NCI-H345 treated with DMSO at 0.1 percent for 48 hours (cell line): Measurements from ENCODE around the gene RPS2.
A peak's percentile ranks its signal among the peaks of the same experiment; 100 is the strongest.

ENCODE experiments used
- DNase-seq: peaks from one replicate; lab custom pipeline; 2025; ENCODE audit not compliant: unreplicated experiment; lab: John Stamatoyannopoulos, UW

Gene RPS2

DNA sequence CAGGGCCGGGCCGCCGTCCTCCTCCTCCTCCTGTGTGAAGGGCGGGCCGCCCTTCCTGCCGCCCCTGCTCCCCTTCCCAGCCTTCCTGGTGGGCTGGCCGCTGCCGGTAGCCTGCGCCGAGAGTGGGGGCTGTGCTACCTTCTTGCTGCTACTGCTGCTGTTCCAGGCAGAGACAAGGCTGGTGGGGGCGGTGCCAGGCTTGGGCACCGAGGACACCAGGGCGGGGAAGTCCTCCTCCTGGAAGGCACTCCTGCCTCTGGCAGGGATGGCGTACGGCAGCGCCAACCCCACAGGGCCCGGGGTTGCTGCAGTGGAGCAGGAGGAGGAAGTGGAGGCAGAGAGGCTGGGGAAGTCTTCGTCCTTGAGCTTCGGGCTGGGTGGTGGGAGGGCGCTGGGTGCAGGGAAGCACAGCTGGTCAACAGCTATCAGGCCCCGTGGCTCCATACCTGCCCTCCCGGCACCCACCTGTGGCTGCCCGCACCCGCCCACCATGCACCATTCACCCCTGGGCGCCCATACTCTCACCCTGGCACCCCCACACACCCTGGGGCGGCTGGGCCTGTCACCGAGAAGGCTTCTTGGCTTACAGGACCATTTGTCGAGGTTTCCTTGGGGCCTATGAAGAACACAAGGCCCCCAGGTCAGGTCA lies 35.4 kb upstream of the RPS2 start:
- no peak for DNase-seq

DNA sequence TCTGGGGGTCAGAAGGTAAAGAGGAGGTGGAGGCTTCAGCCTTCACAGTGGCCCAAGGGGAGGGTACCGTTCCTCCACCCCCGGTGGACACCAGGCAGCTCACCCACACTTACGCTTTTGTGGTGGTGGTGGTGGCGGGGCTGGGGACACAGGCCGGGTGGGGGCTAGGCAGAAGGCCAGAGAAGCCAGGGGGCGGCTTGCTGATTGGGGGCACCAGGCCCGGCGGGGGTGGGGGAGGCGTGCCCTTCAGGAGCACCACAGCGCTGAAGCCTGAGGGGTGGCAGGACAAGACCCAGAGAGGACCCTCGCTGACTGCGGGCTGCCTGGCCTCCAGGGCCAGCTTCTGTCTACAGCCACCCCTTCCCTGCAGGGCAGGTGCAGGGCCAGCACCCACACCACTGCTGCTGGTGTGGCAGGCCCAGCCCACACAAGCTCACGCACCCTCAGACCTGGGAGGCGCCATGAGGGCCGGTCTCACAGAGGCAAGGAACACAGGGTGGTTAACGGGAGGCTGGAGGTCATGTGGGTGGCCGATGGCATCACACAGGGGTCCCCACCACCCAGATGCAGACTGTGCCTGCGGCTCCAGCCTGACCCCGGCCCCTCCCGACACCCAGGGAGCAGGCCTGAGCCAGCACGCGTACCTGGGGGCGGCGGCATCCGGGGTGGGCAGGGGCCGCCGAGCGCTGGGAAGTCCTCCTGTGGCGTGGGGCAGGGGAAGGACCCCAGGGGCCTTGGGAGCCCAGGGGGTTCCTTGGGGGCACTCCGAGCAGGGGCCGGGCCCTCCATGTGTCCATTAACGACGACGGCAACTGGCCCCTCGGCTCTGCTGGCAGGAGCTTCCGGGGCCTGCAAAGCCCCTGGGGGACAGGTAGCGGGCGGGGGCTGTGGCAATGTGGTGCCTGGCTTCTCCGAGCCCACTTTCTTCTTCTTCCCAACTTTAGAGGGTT lies 34.5 kb upstream of the RPS2 start:
- no peak for DNase-seq

DNA sequence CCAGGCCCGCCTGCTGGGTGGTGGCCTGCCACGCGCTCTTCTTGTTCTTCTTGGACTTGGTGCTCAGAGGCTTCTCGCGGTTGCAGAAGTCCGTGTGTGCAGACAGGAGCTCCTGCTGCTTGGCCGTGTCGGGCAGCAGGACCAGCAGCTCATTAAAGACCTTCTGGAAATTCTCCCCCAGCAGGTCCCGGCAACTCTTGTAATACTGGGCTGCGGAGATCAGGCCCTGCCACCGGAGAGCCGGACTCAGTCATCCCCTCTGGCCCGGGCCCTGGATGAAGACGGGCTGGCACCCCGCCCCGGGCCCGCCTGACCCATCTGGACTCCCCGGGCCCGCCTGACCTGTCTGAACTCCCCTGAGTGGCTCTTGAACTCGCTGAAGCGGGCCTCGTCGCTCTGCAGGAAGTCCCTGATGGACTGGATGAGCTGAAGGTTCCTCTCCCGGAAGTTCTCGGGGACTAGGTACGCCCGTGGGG lies 33.8 kb upstream of the RPS2 start:
- DNase-seq: no peak

DNA sequence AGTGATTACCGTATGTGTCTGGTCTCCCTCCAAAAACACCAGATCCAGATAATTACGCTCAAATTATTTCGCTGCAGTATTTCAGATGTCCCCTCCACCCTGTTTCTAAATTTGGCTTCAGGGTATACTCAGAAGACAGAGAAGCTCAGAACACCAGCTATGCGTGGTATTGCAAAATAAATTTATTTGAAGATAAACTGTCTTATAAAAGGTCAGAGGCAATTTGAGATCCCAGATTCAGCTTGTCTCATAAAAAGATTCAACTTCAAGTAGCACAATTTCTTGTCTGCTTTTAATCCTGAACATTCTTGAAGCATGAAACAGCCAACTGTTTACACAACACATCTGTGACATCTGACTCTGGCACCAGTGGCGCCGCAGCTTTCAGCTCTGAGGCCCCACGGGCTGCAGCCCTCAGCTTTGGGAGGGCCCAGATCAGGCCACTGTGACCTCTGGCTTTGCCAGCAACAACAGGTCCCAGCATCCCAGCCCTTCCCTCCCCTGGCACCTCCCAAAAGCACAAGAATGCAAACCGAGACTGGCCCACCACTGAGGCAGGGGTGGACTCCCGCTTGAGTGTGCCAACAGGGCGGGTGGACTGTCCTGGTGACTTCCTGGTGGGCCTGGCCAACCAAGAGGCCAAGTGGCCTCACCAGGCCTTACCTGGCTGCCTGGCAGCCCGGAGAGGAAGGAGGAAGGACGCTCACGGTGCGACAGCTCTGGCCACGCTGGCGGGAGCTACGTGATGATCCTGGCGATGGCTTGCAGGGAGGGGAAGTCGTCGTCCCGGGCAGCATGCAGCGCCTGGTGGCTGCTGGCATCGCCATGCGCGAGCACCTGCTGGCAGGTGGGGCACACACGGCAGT lies 33.1 kb upstream of the RPS2 start:
- DNase-seq: no peak

DNA sequence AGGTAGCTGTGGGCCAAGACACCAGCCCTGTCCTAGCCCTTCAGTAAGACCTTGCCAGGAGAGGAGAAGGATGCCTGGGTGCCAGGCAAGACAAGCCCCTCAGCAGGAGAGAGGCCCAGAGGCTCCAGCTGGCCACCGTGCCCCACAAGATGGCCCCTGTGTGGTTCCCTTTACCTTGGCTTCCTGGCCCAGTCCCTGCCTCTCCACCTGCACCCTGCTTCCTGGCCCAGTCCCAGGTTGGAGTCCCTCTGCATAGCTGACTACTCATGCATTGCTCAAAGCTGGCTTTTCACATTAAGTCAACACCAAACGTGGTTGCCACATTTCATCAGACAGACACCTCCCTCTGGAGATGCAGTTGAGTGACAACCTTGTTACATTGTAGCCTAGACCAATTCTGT lies 29.1 kb upstream of the RPS2 start:
- no peak for DNase-seq

DNA sequence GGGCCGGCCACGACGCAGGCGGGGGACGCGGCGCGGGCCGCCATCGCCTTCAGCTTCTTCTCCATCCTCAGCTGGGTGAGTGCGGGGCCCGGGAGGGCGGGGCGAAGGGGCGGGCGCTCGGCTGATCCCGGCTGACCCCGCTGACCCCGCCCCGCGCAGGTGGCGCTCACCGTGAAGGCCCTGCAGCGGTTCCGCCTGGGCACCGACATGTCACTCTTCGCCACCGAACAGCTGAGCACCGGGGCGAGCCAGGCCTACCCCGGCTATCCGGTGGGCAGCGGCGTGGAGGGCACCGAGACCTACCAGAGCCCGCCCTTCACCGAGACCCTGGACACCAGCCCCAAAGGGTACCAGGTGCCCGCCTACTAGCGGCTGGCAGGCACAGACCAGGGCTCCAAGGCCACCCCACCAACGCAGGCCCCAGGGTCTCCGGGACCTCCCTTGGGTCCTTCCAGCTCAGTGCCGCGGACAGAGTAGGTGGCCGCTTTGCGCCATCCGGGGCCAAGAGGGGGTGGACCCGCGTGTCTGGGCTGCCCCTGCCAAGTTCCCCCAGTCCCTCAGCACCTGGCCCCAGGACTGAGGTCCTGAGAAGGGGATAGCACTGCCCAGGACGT lies 28.2 kb upstream of the RPS2 start:
- DNase-seq: no peak

DNA sequence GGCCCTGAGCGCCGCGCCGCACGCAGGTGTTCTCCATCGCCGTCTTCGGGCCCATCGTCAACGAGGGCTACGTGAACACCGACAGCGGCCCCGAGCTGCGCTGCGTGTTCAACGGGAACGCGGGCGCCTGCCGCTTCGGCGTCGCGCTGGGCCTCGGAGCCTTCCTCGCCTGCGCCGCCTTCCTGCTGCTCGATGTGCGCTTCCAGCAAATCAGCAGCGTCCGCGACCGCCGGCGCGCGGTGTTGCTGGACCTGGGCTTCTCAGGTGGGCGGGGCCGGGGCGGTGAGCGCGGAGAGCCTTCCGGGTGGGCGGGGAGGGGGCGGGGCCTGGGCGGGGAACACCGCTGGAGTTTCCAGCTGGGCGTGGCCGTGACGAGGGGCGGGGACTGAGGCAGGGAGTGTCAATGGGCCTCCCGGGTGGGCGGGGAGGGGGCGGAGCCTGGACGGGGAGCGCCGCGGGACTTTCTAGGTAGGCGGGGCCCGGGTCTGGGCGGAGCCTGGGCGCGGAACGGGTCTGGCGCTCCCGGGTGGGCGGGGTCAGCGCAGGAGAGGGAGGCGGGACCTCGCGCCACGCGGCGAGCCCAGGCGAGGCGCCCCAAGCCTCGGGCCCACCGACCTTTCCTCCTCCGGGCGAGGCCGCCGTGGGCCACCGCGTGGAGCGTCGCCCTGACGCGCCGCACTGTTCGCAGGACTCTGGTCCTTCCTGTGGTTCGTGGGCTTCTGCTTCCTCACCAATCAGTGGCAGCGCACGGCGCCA lies 27.5 kb upstream of the RPS2 start:
- no peak for DNase-seq

DNA sequence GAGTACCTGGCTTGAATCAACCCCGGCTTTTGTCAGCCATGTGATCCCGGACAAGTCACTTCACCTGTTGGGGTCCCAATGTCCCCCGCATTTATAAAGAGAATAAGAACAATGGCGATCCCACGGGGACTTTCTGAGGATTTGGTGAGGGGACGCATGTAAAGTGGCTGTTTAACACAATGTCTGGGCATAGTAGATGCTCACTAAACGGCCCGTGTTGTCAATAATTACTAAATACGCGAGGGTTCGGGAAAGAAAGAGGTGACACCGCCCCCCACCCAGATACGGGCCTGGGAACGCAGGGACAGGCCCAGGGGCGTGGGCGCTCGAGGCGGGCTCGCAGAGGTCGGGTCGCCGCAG lies 26.9 kb upstream of the RPS2 start:
- DNase-seq: no peak

DNA sequence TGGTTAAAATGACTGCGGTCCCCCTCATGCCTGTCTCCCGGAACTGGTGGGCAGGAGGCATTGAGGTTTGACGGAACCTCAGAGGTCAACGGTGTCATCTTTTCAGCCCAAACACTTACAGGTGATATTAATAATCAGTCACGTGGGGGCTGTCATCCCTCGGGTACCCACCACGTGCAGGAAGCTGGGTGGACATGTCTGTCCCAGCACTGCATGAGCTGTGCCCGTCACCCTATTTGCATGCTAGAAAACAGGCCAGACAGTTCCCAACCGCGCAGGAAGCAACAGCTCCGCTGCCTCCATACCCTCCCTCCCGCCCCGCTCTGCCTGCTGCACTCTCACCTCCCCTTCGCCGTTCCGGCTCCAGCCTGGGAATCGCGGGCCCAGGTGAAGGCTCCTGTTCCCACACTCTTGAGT lies 26.5 kb upstream of the RPS2 start:
- DNase-seq: no peak

DNA sequence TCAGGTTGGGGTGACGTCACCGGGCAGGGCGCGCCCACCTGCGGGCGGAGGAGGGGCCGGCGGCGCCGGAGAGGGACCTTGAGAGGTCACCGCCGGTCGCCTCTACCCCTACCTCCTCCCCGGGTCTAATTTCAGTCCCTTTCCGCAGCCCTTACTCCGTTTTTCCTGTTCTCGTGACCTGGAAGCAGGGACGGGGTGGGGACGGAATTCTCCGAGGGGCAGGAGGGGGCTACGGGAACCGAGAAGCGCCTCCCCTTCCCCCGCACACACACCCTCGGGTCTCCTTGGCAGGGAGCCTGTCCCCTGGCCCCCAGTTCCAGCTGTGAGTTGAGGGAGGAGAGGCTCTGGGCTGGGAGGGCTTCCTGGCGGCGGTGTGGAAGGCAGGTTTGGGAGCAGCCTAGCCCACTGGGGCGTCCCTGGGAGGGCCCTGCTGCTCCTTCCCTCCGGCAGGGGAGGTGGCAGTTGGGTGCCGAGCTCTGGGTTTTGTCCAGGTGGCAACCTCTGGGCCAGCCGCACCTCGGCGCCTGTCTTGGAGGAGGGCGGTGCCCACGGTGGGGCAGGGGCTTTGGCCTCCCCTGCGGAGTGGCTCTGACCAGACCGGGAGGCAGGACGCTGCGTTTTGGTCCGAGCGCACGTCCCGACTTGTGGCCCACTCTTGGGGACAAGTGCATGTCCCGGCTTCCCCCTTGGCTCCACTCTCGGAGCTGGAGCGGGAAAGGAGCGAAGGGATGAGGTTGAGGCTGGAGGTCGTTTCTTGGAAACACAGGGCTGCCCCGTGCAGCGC lies 25.9 kb upstream of the RPS2 start:
- peak; percentile 21 for DNase-seq

DNA sequence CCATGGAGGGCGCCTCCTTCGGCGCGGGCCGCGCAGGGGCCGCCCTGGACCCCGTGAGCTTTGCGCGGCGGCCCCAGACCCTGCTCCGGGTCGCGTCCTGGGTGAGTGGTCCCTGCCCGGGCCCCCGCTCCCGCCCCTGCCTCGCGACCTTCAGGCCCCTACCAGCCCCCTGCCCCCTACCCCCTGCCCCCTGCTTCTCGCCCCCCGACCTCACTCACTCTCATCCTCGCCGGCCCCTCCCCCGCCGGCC lies 25.4 kb upstream of the RPS2 start:
- no peak for DNase-seq

DNA sequence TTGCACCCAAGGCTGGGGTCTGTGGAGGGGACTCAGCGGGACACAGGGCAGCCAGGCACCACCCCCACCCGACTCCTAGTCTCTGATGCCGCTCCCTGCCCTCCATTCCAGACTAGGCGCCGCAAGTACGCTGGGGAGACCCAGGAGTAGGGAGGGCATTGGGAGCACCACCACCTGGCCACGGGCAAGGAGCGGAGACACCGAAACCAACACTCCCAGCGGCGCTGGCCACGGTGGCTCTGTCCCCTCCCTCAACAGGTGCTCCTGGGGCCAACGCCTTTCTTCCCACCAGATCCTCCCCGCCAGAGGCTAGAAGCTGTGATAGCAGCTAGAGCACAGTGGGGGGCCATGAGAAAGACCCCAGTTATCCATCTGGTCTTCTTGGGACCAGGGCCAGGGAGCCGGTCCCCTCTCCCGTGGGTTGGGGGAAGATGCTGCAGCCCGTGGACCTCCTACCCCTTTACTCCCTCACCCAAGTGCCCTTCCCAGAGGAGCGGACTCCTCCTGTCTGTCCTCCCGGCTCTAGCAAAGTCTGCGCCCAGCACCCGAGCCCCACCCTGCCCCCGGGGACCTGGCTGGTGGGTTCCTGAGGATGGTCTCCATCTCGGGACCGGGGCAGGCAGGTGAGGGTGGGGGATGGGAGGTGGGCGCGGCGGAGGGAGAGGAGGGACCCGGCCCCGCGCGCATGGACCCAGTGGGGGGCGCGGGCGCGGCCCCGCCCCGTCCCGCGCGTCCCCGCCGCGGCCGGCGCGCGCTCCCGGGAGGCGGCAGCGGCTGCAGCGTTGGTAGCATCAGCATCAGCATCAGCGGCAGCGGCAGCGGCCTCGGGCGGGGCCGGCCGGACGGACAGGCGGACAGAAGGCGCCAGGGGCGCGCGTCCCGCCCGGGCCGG lies 24.8 kb upstream of the RPS2 start, which contains the start of gene SYNGR3:
Gene SYNGR3 (plus strand): TSS at position 762 of the 892 bp plus-strand sequence. CDS start 133 bp downstream, outside the sequence.
- peak; percentile 34 for DNase-seq

DNA sequence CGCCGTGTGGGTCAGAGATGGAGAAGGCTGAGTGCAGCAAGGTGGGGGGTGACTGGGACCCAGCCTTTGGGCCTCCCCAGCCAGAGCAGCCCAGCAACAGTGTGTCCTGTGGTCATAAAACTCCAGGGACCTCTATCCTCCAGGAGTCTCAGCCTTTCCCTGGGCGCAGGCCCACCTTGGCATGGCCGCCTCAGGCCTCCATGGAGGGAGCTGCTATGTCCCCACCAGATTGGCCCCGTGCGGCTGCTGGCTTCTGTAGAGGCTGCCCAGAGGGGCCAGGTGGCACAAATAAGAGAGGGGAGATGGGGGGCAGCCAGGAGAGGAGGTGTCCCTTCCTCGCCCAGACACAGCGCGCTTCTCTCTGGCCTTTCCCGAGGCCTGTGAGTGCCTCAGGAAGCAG lies 22.6 kb upstream of the RPS2 start:
- DNase-seq: no peak

DNA sequence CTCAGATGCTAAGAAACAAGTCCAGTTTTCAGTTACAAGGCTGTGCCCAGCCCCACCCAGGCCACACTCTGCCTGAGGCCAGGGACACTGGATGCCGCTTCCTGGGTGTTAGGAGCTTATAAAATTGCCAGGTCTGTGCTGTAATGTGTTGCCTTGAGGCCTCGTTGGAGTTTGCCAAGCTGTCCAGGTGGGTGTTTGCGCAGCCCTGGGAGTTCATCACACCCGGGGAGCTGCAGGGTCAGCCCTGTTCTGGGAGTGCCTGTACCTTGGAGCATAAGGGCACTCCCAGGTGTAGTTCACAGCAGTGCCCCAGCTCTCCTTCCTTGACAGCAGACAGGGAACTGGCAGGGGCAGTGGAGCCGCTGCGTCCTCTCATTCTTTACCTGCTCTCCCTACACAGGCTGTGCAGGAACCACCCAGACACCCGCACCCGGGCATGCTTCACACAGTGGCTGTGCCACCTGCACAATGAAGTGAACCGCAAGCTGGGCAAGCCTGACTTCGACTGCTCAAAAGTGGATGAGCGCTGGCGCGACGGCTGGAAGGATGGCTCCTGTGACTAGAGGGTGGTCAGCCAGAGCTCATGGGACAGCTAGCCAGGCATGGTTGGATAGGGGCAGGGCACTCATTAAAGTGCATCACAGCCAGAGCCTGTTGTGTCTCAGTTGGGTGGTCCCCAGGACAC lies 21.0 kb upstream of the RPS2 start:
- no peak for DNase-seq

DNA sequence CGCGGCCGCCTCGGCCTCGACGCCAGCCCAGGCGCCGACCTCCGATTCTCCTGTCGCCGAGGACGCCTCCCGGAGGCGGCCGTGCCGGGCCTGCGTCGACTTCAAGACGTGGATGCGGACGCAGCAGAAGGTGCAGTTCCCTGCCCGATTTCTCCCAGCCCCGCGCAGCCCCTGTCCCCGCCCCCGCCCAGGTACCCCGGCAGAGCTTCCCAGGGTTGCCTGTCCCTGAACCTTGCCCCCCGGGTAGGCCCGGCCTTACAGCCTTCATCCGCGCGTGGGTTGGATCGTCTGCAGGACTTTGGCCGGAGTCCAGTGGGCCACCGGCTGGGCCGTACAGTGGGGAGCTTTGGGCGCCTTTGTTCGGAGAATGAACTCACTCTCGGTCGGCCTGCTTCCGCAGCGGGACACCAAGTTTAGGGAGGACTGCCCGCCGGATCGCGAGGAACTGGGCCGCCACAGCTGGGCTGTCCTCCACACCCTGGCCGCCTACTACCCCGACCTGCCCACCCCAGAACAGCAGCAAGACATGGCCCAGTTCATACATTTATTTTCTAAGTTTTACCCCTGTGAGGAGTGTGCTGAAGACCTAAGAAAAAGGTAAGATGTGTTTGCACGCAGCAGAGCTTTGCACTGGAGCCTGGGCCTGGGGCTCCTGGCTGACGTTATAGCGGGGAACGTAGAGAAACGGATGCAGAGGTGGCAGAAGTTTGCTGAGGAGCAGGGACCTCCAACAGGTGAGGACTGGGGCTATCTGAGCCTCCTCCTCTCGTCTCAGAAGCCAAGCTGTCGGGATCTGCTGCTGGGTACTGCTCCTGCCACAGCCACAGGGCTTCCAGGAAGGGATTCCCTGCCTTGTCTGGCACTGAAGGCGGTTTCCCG lies 20.0 kb upstream of the RPS2 start:
- DNase-seq: no peak

DNA sequence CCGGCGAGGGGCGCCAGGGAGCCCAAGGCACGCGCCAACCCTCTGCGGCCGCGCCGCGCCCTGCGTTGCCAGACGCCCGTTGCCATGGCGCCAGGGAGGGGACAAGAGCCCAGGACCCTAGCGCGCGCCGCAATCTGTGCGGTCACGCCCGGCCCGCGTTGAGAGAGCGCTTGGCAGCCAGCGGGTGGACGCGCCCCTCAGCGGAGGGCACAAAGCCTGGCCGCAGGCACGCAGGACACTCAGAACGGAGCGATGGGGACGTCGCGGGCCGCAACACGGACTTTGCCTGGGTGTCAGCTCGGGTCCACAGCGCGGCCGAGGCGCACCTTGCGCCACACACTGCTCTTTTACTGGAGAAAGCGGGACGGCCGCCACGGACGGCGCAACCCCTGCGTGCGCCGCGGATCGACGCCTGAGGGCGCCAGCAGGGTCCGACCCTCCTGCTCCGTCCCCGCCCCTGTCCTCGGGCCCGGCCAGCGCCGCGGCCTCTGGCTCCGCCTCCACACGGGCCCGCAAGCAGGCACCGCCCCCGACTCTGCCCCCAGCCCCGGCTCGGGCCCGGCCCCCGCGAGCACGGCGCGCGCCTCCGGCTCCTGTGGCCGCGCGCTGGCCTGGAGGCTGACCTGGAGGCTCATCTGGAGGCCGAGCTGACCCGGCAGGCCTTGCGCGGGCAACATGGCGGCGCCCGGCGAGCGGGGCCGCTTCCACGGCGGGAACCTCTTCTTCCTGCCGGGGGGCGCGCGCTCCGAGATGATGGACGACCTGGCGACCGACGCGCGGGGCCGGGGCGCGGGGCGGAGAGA lies 19.1 kb upstream of the RPS2 start, which contains the start of gene GFER:
Gene GFER (plus strand): TSS at position 650 of the 803 bp plus-strand sequence. CDS start 26 bp downstream, at position 676.
- DNase-seq: peak; percentile 72
